Esophagus muscularis mucosa (tissue), 4 donors: ENCODE results near the gene EPB41L5. TPM values are rescaled to one million over a fixed set of nuclear protein-coding genes. Genes with fewer than 3 reads are reported as not detected.
"Not testable (repeated sequence)": the region's sequence is repeated elsewhere in the genome, so short reads cannot be mapped to it uniquely, and the experiment has no call there.

Experiments
- DNase-seq: peaks from one replicate; pipeline ENCODE4 v3.0.0-alpha.2; 2017; ENCODE audit errors: extremely low spot score
- H3K27ac ChIP-seq, 4 donors: fragments of 200-600 bp; sonication (generic); replicated peaks in 1 of 4; 1 replicate in 3 of 4; 2 replicates in 1 of 4; pipeline ENCODE4 v1.5.1; 2016 to 2019; ENCODE audit warnings: mild to moderate bottlenecking in 1 of 4
- H3K27me3 ChIP-seq, 4 donors: fragments of 200-600 bp; sonication (generic); one replicate each; pipeline versions ENCODE4 v1.5.1 to v1.6.0; 2016 to 2019
- H3K36me3 ChIP-seq, 4 donors: fragments of 200-600 bp; sonication (generic); one replicate each; pipeline ENCODE4 v1.5.1; 2016 to 2019
- H3K4me1 ChIP-seq, 4 donors: fragments of 200-600 bp; sonication (generic); one replicate each; pipeline ENCODE4 v1.5.1; 2016 to 2019
- H3K4me3 ChIP-seq, 4 donors: fragments of 200-600 bp; sonication (generic); 1 replicate in 2 of 4; 2 replicates in 2 of 4; pipeline ENCODE4 v1.5.1; 2016 to 2019; ENCODE audit warnings: mild to moderate bottlenecking in 4 of 4, moderate library complexity in 1 of 4
- H3K9me3 ChIP-seq, 4 donors: fragments of 200-600 bp; sonication (generic); 1 replicate in 3 of 4; 2 replicates in 1 of 4; pipeline ENCODE4 v1.5.1; 2016 to 2019
- EP300 ChIP-seq: sonication (generic); formaldehyde crosslinking; IDR thresholded peaks from one replicate; pipeline ENCODE4 v1.6.1; 2017; ENCODE audit warnings: antibody characterized with exemption
- POLR2A ChIP-seq: fragments of 450-650 bp; IDR thresholded peaks from one replicate; pipeline ENCODE4 v1.6.1; 2017; ENCODE audit warnings: antibody characterized with exemption, moderate library complexity, mild to moderate bottlenecking, low read depth
- POLR2AphosphoS5 ChIP-seq, 2 donors: sonication (generic); formaldehyde crosslinking; IDR thresholded peaks; one replicate each; pipeline ENCODE4 v1.6.1; 2017; ENCODE audit warnings: antibody characterized with exemption in 2 of 2
- WGBS: methylation state at CpG from one replicate; pipeline ENCODE4 v1.1.5; 2018; 5-methylcytosine and 5-hydroxymethylcytosine counted together
- intact Hi-C: fragments of 100-400 bp; cut with DNase I; formaldehyde crosslinking; loops from one replicate; pipeline ENCODE4 v1.15.1; 2023
- total RNA-seq, 4 donors: library from RNA; depleted of rRNA; stranded (reverse); fragments of >200 nt; gene quantifications; one replicate each; pipeline versions ENCODE4 v1.1.0 to v1.2.1, GENCODE V29; 2016
- TF ChIP-seq, protein P1 (sequence below), 3 experiments: fragments of 200-600 bp in 2 of 3; fragments of 450-650 bp in 1 of 3; sonication (generic) in 2 of 3; IDR thresholded peaks; one replicate each; pipeline ENCODE4 v1.5.1; 2017 to 2019; ENCODE audit warnings: antibody characterized with exemption in 3 of 3, mild to moderate bottlenecking in 2 of 3, moderate library complexity in 1 of 3

Gene EPB41L5
- total RNA-seq, 4 donors from 2014 or later: 16.0 to 30.3 (median 21.6) TPM

GRCh38 chr2:120110062-120110362 lies 97.1 kb downstream of the EPB41L5 start:
- no peaks in the 10 kb centered on the region for H3K9me3 ChIP-seq
- no peaks in the 10 kb centered on the region for H3K36me3 ChIP-seq
- H3K4me1 ChIP-seq: peaks cover 25 to 30% (median 26%) of the 10 kb centered on the region in 4 donors
- 94% methylated on average over 3 of the region's 3 CpGs for WGBS
- no peak for TF ChIP-seq POLR2AphosphoS5 (IDR thresholded peaks at IDR 0.05)
- TF ChIP-seq, protein P1, sequence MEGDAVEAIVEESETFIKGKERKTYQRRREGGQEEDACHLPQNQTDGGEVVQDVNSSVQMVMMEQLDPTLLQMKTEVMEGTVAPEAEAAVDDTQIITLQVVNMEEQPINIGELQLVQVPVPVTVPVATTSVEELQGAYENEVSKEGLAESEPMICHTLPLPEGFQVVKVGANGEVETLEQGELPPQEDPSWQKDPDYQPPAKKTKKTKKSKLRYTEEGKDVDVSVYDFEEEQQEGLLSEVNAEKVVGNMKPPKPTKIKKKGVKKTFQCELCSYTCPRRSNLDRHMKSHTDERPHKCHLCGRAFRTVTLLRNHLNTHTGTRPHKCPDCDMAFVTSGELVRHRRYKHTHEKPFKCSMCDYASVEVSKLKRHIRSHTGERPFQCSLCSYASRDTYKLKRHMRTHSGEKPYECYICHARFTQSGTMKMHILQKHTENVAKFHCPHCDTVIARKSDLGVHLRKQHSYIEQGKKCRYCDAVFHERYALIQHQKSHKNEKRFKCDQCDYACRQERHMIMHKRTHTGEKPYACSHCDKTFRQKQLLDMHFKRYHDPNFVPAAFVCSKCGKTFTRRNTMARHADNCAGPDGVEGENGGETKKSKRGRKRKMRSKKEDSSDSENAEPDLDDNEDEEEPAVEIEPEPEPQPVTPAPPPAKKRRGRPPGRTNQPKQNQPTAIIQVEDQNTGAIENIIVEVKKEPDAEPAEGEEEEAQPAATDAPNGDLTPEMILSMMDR (IDR thresholded peaks at IDR 0.05): no peak
- TF ChIP-seq EP300: no peak
- TF ChIP-seq POLR2A: no peak
- intact Hi-C loops: loop anchor here (2.0 kb wide), 1 partner anchor 65 kb away; no protein-coding TSS in a partner anchor
- no peak for DNase-seq
- no peaks in the 10 kb centered on the region for H3K27me3 ChIP-seq
- H3K4me3 ChIP-seq: no peak overlapping the region
- H3K27ac ChIP-seq: no peak overlapping the region

DNA sequence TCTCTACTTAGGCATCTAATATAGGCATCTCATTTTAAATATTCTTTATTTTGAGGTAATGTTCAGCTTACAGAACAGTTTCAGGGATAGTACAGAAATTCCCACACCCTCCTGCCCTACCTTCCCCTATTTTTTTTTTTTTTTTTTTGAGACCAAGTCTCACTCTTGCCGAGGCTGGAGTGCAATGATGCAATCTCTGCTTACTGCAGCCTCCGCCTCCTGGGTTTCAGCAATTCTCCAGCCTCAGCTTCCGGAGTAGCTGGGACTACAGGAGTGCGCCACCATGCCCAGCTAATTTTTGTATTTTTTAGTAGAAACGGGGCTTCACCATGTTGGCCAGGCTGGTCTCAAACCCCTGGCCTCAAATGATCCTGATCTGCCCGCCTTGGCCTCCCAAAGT lies 97.6 kb downstream of the EPB41L5 start:
- H3K36me3 ChIP-seq: no peaks in the 10 kb centered on the region

GRCh38 chr2:120111193-120111592 lies 98.3 kb downstream of the EPB41L5 start:
- no peaks in the 10 kb centered on the region for H3K36me3 ChIP-seq

More for the DNA sequence above, 97.6 kb downstream of the EPB41L5 start:
- no peaks in the 10 kb centered on the region for H3K9me3 ChIP-seq
- WGBS: 67% methylated on average over 6 of the region's 6 CpGs
- intact Hi-C loops: loop anchor here (2.0 kb wide), 1 partner anchor 64 kb away; no protein-coding TSS in a partner anchor
- H3K27me3 ChIP-seq: no peaks in the 10 kb centered on the region
- TF ChIP-seq, protein P1 (IDR thresholded peaks at IDR 0.05): no peak
- no peak for TF ChIP-seq POLR2A
- no peak for TF ChIP-seq POLR2AphosphoS5 (IDR thresholded peaks at IDR 0.05)
- TF ChIP-seq EP300: no peak
- H3K4me3 ChIP-seq: no peak overlapping the region
- H3K27ac ChIP-seq: no peak overlapping the region
- DNase-seq: no peak
- peaks cover 25 to 30% (median 26%) of the 10 kb centered on the region in 4 donors for H3K4me1 ChIP-seq

GRCh38 chr2:120118018-120118417 lies 105.1 kb downstream of the EPB41L5 start:
- H3K36me3 ChIP-seq: peaks cover 0 to 3% (median 2%) of the 10 kb centered on the region in 4 donors
- intact Hi-C loops: no loop called here
- WGBS: 71% methylated on average over 3 of the region's 3 CpGs

More at GRCh38 chr2:120111193-120111592, 98.3 kb downstream of the EPB41L5 start:
- no peak overlapping the region for H3K27ac ChIP-seq
- 86% methylated on average over 5 of the region's 5 CpGs for WGBS
- intact Hi-C loops: loop anchor here (2.0 kb wide), 1 partner anchor 64 kb away; no protein-coding TSS in a partner anchor
- TF ChIP-seq POLR2AphosphoS5 (IDR thresholded peaks at IDR 0.05): no peak
- no peak for TF ChIP-seq POLR2A
- TF ChIP-seq EP300: no peak
- TF ChIP-seq, protein P1 (IDR thresholded peaks at IDR 0.05): no peak
- H3K27me3 ChIP-seq: no peaks in the 10 kb centered on the region
- no peaks in the 10 kb centered on the region for H3K9me3 ChIP-seq
- no peak overlapping the region for H3K4me3 ChIP-seq
- peaks cover 25 to 30% (median 26%) of the 10 kb centered on the region in 4 donors for H3K4me1 ChIP-seq
- no peak for DNase-seq

GRCh38 chr2:120118471-120118870 lies 105.6 kb downstream of the EPB41L5 start:
- Histone ChIP-seq H3K36me3 (peaks cover 0 to 3% (median 2%) of the 10 kb centered on the region in 4 donors), H3K27ac (no peak overlapping the region), H3K9me3 (no peaks in the 10 kb centered on the region), H3K4me1 (no peaks in the 10 kb centered on the region), H3K27me3 (no peaks in the 10 kb centered on the region), H3K4me3 (no peak overlapping the region)
- TF ChIP-seq POLR2AphosphoS5 (IDR thresholded peaks at IDR 0.05): no peak
- TF ChIP-seq, protein P1 (IDR thresholded peaks at IDR 0.05): no peak
- DNase-seq: no peak
- WGBS: 99% methylated on average over 4 of the region's 4 CpGs
- intact Hi-C loops: no loop called here

More at GRCh38 chr2:120118018-120118417, 105.1 kb downstream of the EPB41L5 start:
- H3K27ac ChIP-seq: no peak overlapping the region
- TF ChIP-seq POLR2AphosphoS5 (IDR thresholded peaks at IDR 0.05) (no peak), POLR2A (no peak)
- H3K4me3 ChIP-seq: no peak overlapping the region
- no peaks in the 10 kb centered on the region for H3K27me3 ChIP-seq
- no peaks in the 10 kb centered on the region for H3K4me1 ChIP-seq
- DNase-seq: no peak
- H3K9me3 ChIP-seq: no peaks in the 10 kb centered on the region

DNA sequence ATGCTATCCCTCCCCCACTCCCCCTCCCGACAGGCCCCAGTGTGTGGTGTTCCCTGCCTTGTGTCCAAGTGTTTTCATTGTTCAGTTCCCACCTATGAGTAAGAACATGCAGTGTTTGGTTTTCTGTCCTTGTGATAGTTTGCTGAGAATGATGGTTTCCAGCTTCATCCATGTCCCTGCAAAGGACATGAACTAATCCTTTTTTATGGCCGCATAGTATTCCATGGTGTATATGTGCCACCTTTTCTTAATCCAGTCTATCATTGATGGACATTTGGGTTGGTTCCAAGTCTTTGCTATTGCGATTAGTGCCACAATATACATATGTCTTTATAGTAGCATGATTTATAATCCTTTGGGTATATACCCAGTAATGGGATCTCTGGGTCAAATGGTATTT lies 108.5 kb downstream of the EPB41L5 start:
- H3K27me3 ChIP-seq, H3K4me3 ChIP-seq, intact Hi-C loops, H3K27ac ChIP-seq, H3K36me3 ChIP-seq, H3K4me1 ChIP-seq, DNase-seq, H3K9me3 ChIP-seq: not testable (repeated sequence)
- WGBS: 96% methylated on average over 3 of the region's 3 CpGs
